Left lung (tissue), 10 donors: ENCODE measurements around the gene NAB1. TPM values are rescaled to one million over a fixed set of nuclear protein-coding genes. Genes with fewer than 3 reads are reported as not detected.
A peak's percentile ranks its signal among the peaks of the same experiment; 100 is the strongest.

Source experiments
- ATAC-seq: fragments of 200-7000 bp; cut with Tn5 transposase; one replicate; pipeline ENCODE4 v1.9.1; 2020; ENCODE audit warnings: moderate library complexity
- DNase-seq, 4 donors: peaks; one replicate each; pipeline ENCODE4 v3.0.0-alpha.2; 2013 to 2020
- H3K27ac ChIP-seq, 2 donors: fragments of 200-600 bp; sonication (generic) in 1 of 2; one replicate each; pipeline versions ENCODE4 v1.5.0 to v1.8.0; 2020 to 2021
- H3K27me3 ChIP-seq, 2 donors: fragments of 200-600 bp; sonication (generic) in 1 of 2; one replicate each; pipeline versions ENCODE4 v1.5.0 to v1.8.0; 2020 to 2021
- H3K36me3 ChIP-seq, 2 donors: fragments of 200-600 bp; sonication (generic) in 1 of 2; one replicate each; pipeline versions ENCODE4 v1.5.0 to v1.8.0; 2020 to 2021
- H3K4me1 ChIP-seq, 2 donors: fragments of 200-600 bp; one replicate each; pipeline ENCODE4 v1.8.0; 2021
- H3K4me3 ChIP-seq, 2 donors: fragments of 200-600 bp; sonication (generic) in 1 of 2; one replicate each; pipeline versions ENCODE4 v1.5.0 to v1.8.0; 2020 to 2021; ENCODE audit warnings: mild to moderate bottlenecking in 1 of 2
- H3K9me3 ChIP-seq, 2 donors: fragments of 200-600 bp; sonication (generic) in 1 of 2; one replicate each; pipeline versions ENCODE4 v1.5.0 to v1.8.0; 2020 to 2021
- CTCF ChIP-seq, 2 donors: fragments of 200-600 bp; sonication (generic) in 1 of 2; IDR thresholded peaks; one replicate each; pipeline versions ENCODE4 v1.5.0 to v1.8.0; 2021; ENCODE audit warnings: antibody characterized with exemption in 2 of 2
- intact Hi-C, 2 donors: fragments of 100-400 bp; cut with DNase I; formaldehyde crosslinking; loops; one replicate each; pipeline versions ENCODE4 v1.11.2 to v1.14.2; 2022
- polyA plus RNA-seq, 6 donors: library from polyadenylated mRNA; unstranded; fragments of 120-200 nt; gene quantifications; one replicate each; pipeline ENCODE4 v1.2.1, GENCODE V29; 2013; ENCODE audit not compliant: insufficient read length in 6 of 6
- total RNA-seq, 2 donors: library from RNA; stranded (reverse); fragmentation: NEBNext Ultra II Directional; extraction: Animal tissue kit (Norgen Biotek cat#: 25700); gene quantifications; one replicate each; pipeline ENCODE4 v1.2.1, GENCODE V29; 2021
- donor health status: DM: no; HTN: yes; CAD: no.
- donor health status: DM: no; HTN: no; CAD: no.

NAB1 gene
- total and polyA plus RNA-seq, 8 donors = 28.4 to 85.3 (median 75.3) TPM

GRCh38 chr2:190628591-190629319, 20.1 kb upstream of the NAB1 start:
- no peak overlapping the region for H3K27ac ChIP-seq
- intact Hi-C loops = no loop called here
- no peak for TF ChIP-seq CTCF (IDR thresholded peaks at IDR 0.05)
- peak in 2 of 4 donors; percentile 86 to 90 for DNase-seq
- H3K9me3 ChIP-seq = no peaks in the 10 kb centered on the region
- H3K4me1 ChIP-seq = peaks cover 0 to 13% of the 10 kb centered on the region in 2 donors
- H3K4me3 ChIP-seq = no peak overlapping the region
- peak; percentile 26 for ATAC-seq
- peaks cover 0 to 8% of the 10 kb centered on the region in 2 donors for H3K27me3 ChIP-seq
- H3K36me3 ChIP-seq = no peaks in the 10 kb centered on the region

- no peak for ATAC-seq
- H3K4me1 ChIP-seq = peaks cover 6 to 26% of the 10 kb centered on the region in 2 donors
These were observed 14.5 kb upstream of the NAB1 start for GRCh38 chr2:190634381-190634780.

GRCh38 chr2:190635781-190636180, 13.1 kb upstream of the NAB1 start:
- no peak for TF ChIP-seq CTCF (IDR thresholded peaks at IDR 0.05)
- Histone ChIP-seq H3K4me1 (peaks cover 6 to 31% of the 10 kb centered on the region in 2 donors), H3K27ac (no peak overlapping the region), H3K36me3 (no peaks in the 10 kb centered on the region), H3K4me3 (no peak overlapping the region), H3K9me3 (no peaks in the 10 kb centered on the region), H3K27me3 (no peaks in the 10 kb centered on the region)
- ATAC-seq (no peak), DNase-seq (no peak)
- intact Hi-C loops = no loop called here

More at GRCh38 chr2:190634381-190634780, 14.5 kb upstream of the NAB1 start:
- Histone ChIP-seq H3K27ac (no peak overlapping the region), H3K9me3 (no peaks in the 10 kb centered on the region), H3K4me3 (no peak overlapping the region), H3K27me3 (no peaks in the 10 kb centered on the region), H3K36me3 (no peaks in the 10 kb centered on the region)
- TF ChIP-seq CTCF (IDR thresholded peaks at IDR 0.05) = no peak
- no peak for DNase-seq
- intact Hi-C loops = no loop called here

GRCh38 chr2:190636361-190636760, 12.5 kb upstream of the NAB1 start:
- Histone ChIP-seq H3K27me3 (no peaks in the 10 kb centered on the region), H3K4me1 (peaks cover 6 to 31% of the 10 kb centered on the region in 2 donors), H3K4me3 (no peak overlapping the region), H3K36me3 (no peaks in the 10 kb centered on the region), H3K27ac (no peak overlapping the region), H3K9me3 (no peaks in the 10 kb centered on the region)
- intact Hi-C loops = no loop called here
- DNase-seq (no peak), ATAC-seq (peak; percentile 34)
- no peak for TF ChIP-seq CTCF (IDR thresholded peaks at IDR 0.05)

GRCh38 chr2:190637281-190637734, 11.6 kb upstream of the NAB1 start:
- Histone ChIP-seq H3K9me3 (no peaks in the 10 kb centered on the region), H3K36me3 (no peaks in the 10 kb centered on the region), H3K4me3 (no peak overlapping the region), H3K4me1 (peaks cover 6 to 31% of the 10 kb centered on the region in 2 donors), H3K27ac (peak overlapping the region in 1 of 2 donors; percentile 30), H3K27me3 (no peaks in the 10 kb centered on the region)
- ATAC-seq (peak; percentile 62), DNase-seq (peak in 1 of 4 donors; percentile 56)
- intact Hi-C loops = no loop called here
- no peak for TF ChIP-seq CTCF (IDR thresholded peaks at IDR 0.05)
